HepG2 (cell line): ENCODE results near the gene ZNF189. TPM values are rescaled to one million over a fixed set of nuclear protein-coding genes. Genes with fewer than 3 reads are reported as not detected.

Experiments used
- ATAC-seq: fragments of 200-7000 bp; cut with Tn5 transposase; 3 replicates; pipeline ENCODE4 v1.9.1; 2020; ENCODE audit warnings: mild to moderate bottlenecking, moderate library complexity
- Bru-seq: library from RNA; stranded (reverse); fragments of 400-500 nt; gene quantifications from one replicate; lab custom pipeline; 2021; lab: Mats Ljungman, UMichigan
- BruChase-seq, 2 experiments: library from RNA; stranded (reverse); fragments of 400-500 nt; gene quantifications; one replicate each; lab custom pipeline; 2021; lab: Mats Ljungman, UMichigan
- BruUV-seq: library from RNA; stranded (reverse); fragments of 400-500 nt; replicated peaks from 2 replicates; lab custom pipeline; 2021; lab: Mats Ljungman, UMichigan
- CTCF ChIA-PET: fragments of 300-600 bp; formaldehyde crosslinking; extraction: SDS; loops from one replicate; lab custom pipeline; 2021; ENCODE audit warnings: low total read pairs, inconsistent platforms, low intra/inter-chr PET ratio; lab: Yijun Ruan, JAX
- POLR2A ChIA-PET: fragments of 350-600 bp; sonication (Branson Sonifier 250); formaldehyde crosslinking; loops from one replicate; lab custom pipeline; 2020; ENCODE audit warnings: antibody characterized with exemption, inconsistent platforms; lab: Yijun Ruan, JAX
- DNase-seq: peaks from one replicate; pipeline ENCODE4 v3.0.0-alpha.2; 2015; ENCODE audit warnings: low spot score
- FAIRE-seq: peaks from 3 replicates; lab custom pipeline; 2011; peaks lifted over from hg19 to GRCh38; lab: Jason Lieb, UNC
- H2AFZ ChIP-seq: one replicate; pipeline ENCODE4 v1.6.1; 2011; ENCODE audit warnings: low read length, inconsistent platforms
- H3K27ac ChIP-seq: fragments of 300-600 bp; 3 replicates; pipeline ENCODE4 v1.8.0; 2011; ENCODE audit warnings: mixed run types, mild to moderate bottlenecking, mixed read lengths, low read length, inconsistent platforms; ENCODE audit not compliant: insufficient read depth; ENCODE audit errors: extremely low read length
- H3K27me3 ChIP-seq, 2 experiments: fragments of 200-600 bp in 1 of 2; 2 replicates in 1 of 2; 3 replicates in 1 of 2; pipeline versions ENCODE4 v1.6.0 to v1.8.0; 2011; ENCODE audit warnings: low read length in 2 of 2, mild to moderate bottlenecking in 2 of 2, moderate library complexity in 2 of 2, inconsistent platforms in 1 of 2; ENCODE audit not compliant: insufficient read depth in 2 of 2, control insufficient read depth in 1 of 2
- H3K36me3 ChIP-seq, 2 experiments: fragments of 200-600 bp in 1 of 2; replicated peaks in 1 of 2; 2 replicates in 1 of 2; 3 replicates in 1 of 2; pipeline versions ENCODE4 v1.5.1 to v1.8.0; 2011; ENCODE audit warnings: low read length in 2 of 2, inconsistent platforms in 1 of 2; ENCODE audit not compliant: insufficient read depth in 2 of 2, control insufficient read depth in 1 of 2
- H3K4me1 ChIP-seq: 2 replicates; pipeline ENCODE4 v1.5.1; 2012; ENCODE audit warnings: low read length, inconsistent platforms; ENCODE audit not compliant: insufficient read depth
- H3K4me2 ChIP-seq: 2 replicates; pipeline ENCODE4 v1.6.0; 2011; ENCODE audit warnings: low read depth, low read length, inconsistent platforms
- H3K4me3 ChIP-seq, 3 experiments: fragments of 200-600 bp in 1 of 3; sonication (generic), shearing (Covaris generic) in 1 of 3; replicated peaks in 1 of 3; 2 replicates each; pipeline ENCODE4 v1.5.1; 2011 to 2016; ENCODE audit warnings: low read length in 3 of 3, inconsistent platforms in 2 of 3, low read depth in 2 of 3, mild to moderate bottlenecking in 2 of 3, control low read depth in 1 of 3, mixed read lengths in 1 of 3; ENCODE audit not compliant: insufficient read depth in 1 of 3
- H3K79me2 ChIP-seq: one replicate; pipeline ENCODE4 v1.6.1; 2011; ENCODE audit warnings: low read length, inconsistent platforms; ENCODE audit not compliant: insufficient read depth
- H3K9ac ChIP-seq: 2 replicates; pipeline ENCODE4 v1.6.0; 2011; ENCODE audit warnings: mild to moderate bottlenecking, low read depth, low read length, inconsistent platforms; ENCODE audit not compliant: insufficient read depth
- H3K9me3 ChIP-seq: 2 replicates; pipeline ENCODE4 v1.5.1; 2012; ENCODE audit warnings: mild to moderate bottlenecking, low read length
- H4K20me1 ChIP-seq: 2 replicates; pipeline ENCODE4 v1.6.0; 2011; ENCODE audit warnings: inconsistent platforms, mild to moderate bottlenecking, low read length, moderate library complexity; ENCODE audit not compliant: insufficient read depth
- CBFB ChIP-seq: sonication (generic); formaldehyde crosslinking; IDR thresholded peaks from 2 replicates; pipeline ENCODE4 v1.4.0; 2020; ENCODE audit warnings: missing genetic modification reagents
- CSRNP1 ChIP-seq: sonication (generic); formaldehyde crosslinking; IDR thresholded peaks from 2 replicates; pipeline ENCODE4 v1.8.1; 2023; ENCODE audit warnings: mild to moderate bottlenecking, missing genetic modification reagents
- HNRNPLL ChIP-seq: fragments of 200-400 bp; formaldehyde crosslinking; IDR thresholded peaks from 2 replicates; pipeline ENCODE4 v1.6.1; 2017; ENCODE audit warnings: mild to moderate bottlenecking, low read depth, low read length; ENCODE audit not compliant: poor library complexity, severe bottlenecking
- LBX2 ChIP-seq: sonication (generic); formaldehyde crosslinking; IDR thresholded peaks from 2 replicates; pipeline ENCODE4 v1.5.0; 2020; ENCODE audit warnings: missing genetic modification reagents, mild to moderate bottlenecking, borderline replicate concordance
- USF2 ChIP-seq, 2 experiments: sonication (generic) in 1 of 2; formaldehyde crosslinking in 1 of 2; IDR thresholded peaks; 2 replicates each; pipeline versions ENCODE4 v1.5.1 to v1.6.1; 2011 to 2020; ENCODE audit warnings: borderline replicate concordance in 1 of 2, low read depth in 1 of 2, low read length in 1 of 2, mild to moderate bottlenecking in 1 of 2, missing genetic modification reagents in 1 of 2, moderate library complexity in 1 of 2
- ZNF580 ChIP-seq: IDR thresholded peaks from 2 replicates; pipeline ENCODE4 v1.6.1; 2016; ENCODE audit warnings: low read depth, borderline replicate concordance
- ZNF800 ChIP-seq: sonication (generic); formaldehyde crosslinking; IDR thresholded peaks from 2 replicates; pipeline ENCODE4 v1.4.0; 2020; ENCODE audit warnings: missing genetic modification reagents
- WGBS: methylation state at CpG from one replicate; pipeline ENCODE4 v1.1.6; 2017; ENCODE audit warnings: low lambda C conversion rate; 5-methylcytosine and 5-hydroxymethylcytosine counted together
- in situ Hi-C: cut with HindIII; loops from 2 replicates; pipeline ENCODE4 v1.10.0; 2017; ENCODE audit warnings: low pct_unique_long_range_greater_than_20kb; ENCODE audit not compliant: extremely low pct_ligation_motif_present
- intact Hi-C: fragments of 100-400 bp; cut with micrococcal nuclease; formaldehyde crosslinking; loops from one replicate; pipeline ENCODE4 v1.10.0; 2022; ENCODE audit not compliant: unreplicated experiment
- long read RNA-seq, 2 experiments: library from RNA in 1 of 2; library from polyadenylated mRNA in 1 of 2; stranded (forward) in 1 of 2; unstranded in 1 of 2; transcript quantifications; one replicate each; pipeline ENCODE4 v2.0.0, GENCODE V29; 2019 to 2022
- polyA minus RNA-seq, 3 experiments: library from RNA; depleted of rRNA, polyadenylated mRNA; stranded (reverse); fragments of >200 nt; gene quantifications; 2 replicates each; pipeline ENCODE4 v1.2.3, GENCODE V29; 2011; ENCODE audit warnings: low replicate concordance in 1 of 3
- polyA plus RNA-seq, 8 experiments: library from polyadenylated mRNA; depleted of rRNA in 3 of 8; stranded (reverse) in 7 of 8; unstranded in 1 of 8; fragments of >200 nt; fragmentation: Illumina TruSeq in 4 of 8; extraction: Trizol in 4 of 8; gene quantifications; 2 replicates each; pipeline versions ENCODE4 v1.2.1 to v1.2.3, GENCODE V29; 2011 to 2016; ENCODE audit warnings: low read depth in 4 of 8, missing spikeins in 1 of 8, mixed read lengths in 1 of 8; ENCODE audit not compliant: insufficient read depth in 1 of 8
- total RNA-seq, 5 experiments: library from RNA; depleted of rRNA; stranded (reverse); fragments of >200 nt; fragmentation: Illumina TruSeq; extraction: Trizol; gene quantifications; 2 replicates each; pipeline ENCODE4 v1.2.3, GENCODE V29; 2016; ENCODE audit warnings: low read depth in 1 of 5

The ZNF189 gene
- total RNA-seq (2016; rRNA removed; fragmentation: Illumina TruSeq; extraction: Trizol) (50.0 and 65.4 TPM in 2 replicates), polyA plus RNA-seq (2011; rRNA removed) (7.9 and 8.4 TPM in 2 replicates), polyA minus RNA-seq (2011; rRNA and poly(A)+ RNA removed; ENCODE audit: low replicate concordance) (2.2 and 6.6 TPM in 2 replicates), Bru-seq, nascent RNA (percentile 98 among the genes with signal in this experiment), BruChase-seq, experiment 1, labeled RNA remaining after a 6-hour chase (percentile 83 among the genes with signal in this experiment), BruChase-seq, experiment 2, labeled RNA remaining after a 2-hour chase (percentile 95 among the genes with signal in this experiment)
- 8.6 and 10.3 TPM in 2 replicates for total RNA-seq (2016; cell fraction: cytosol; rRNA removed; fragmentation: Illumina TruSeq; extraction: Trizol; ENCODE audit: low read depth)
- 48.2 and 65.9 TPM in 2 replicates for total RNA-seq (2016; cell fraction: insoluble cytoplasmic fraction; rRNA removed; fragmentation: Illumina TruSeq; extraction: Trizol)
- total RNA-seq (2016; cell fraction: membrane; rRNA removed; fragmentation: Illumina TruSeq; extraction: Trizol): 33.1 and 39.4 TPM in 2 replicates
- 46.2 and 50.3 TPM in 2 replicates for total RNA-seq (2016; cell fraction: nucleus; rRNA removed; fragmentation: Illumina TruSeq; extraction: Trizol)
- polyA plus RNA-seq (2011; cell fraction: cytosol; rRNA removed): 2.8 and 5.5 TPM in 2 replicates
- 11.7 and 16.1 TPM in 2 replicates for polyA plus RNA-seq (2011; cell fraction: nucleus; rRNA removed)
- polyA plus RNA-seq (2012): 23.9 and 31.6 TPM in 2 replicates
- polyA plus RNA-seq (2016; cell fraction: cytosol; fragmentation: Illumina TruSeq; extraction: Trizol; ENCODE audit: low read depth): 3.4 and 3.7 TPM in 2 replicates
- 40.8 and 42.4 TPM in 2 replicates for polyA plus RNA-seq (2016; cell fraction: insoluble cytoplasmic fraction; fragmentation: Illumina TruSeq; extraction: Trizol; ENCODE audit: low read depth)
- 12.9 and 13.9 TPM in 2 replicates for polyA plus RNA-seq (2016; cell fraction: membrane; fragmentation: Illumina TruSeq; extraction: Trizol; ENCODE audit: low read depth)
- 52.8 and 60.4 TPM in 2 replicates for polyA plus RNA-seq (2016; cell fraction: nucleus; fragmentation: Illumina TruSeq; extraction: Trizol; ENCODE audit: insufficient read depth, low read depth)
- polyA minus RNA-seq (2011; cell fraction: cytosol; rRNA and poly(A)+ RNA removed): 10.9 and 12.4 TPM in 2 replicates
- polyA minus RNA-seq (2011; cell fraction: nucleus; rRNA and poly(A)+ RNA removed): 77.9 and 116 TPM in 2 replicates
- long read RNA-seq, experiment 1, partial matches to known transcripts: 0 of 5 reads
- long read RNA-seq, experiment 1, other reads (novel, unspliced or antisense): 2 of 5 reads
- long read RNA-seq, experiment 2, transcript ZNF189-203 (3 exons, 3,134 nt): major isoform, 7 of 23 reads
- long read RNA-seq, experiment 2, partial matches to known transcripts: 8 of 23 reads
- long read RNA-seq, experiment 2, other reads (novel, unspliced or antisense): 5 of 23 reads

- peak within 1 kb of the TSS; percentile 47 for H2AFZ ChIP-seq
- ChIA-PET CTCF (no interaction called here), POLR2A (interaction anchor here (0.6 to 2.6 kb wide), 33 partner anchors 9 to 370 kb away, joined by 3 to 54 read pairs (median 7); partner anchors contain the start of genes ALDOB, BAAT, PLPPR1 and RNF20)
- peaks cover 6 to 46% of the 10 kb centered on the region in 2 experiments for H3K36me3 ChIP-seq
- DNase-seq: peak; percentile 100
- H3K9me3 ChIP-seq: peaks cover 13% of the 10 kb centered on the region
- peak; percentile 99 for ATAC-seq
- intact Hi-C loops: loop anchor here (1.0 to 5.0 kb wide), 5 partner anchors 23 to 134 kb away; partner anchors contain the start of gene RNF20
- 0 out of 2 replicates have a peak, but pooled peaks cover 7% of the 10 kb centered on the region for H4K20me1 ChIP-seq
- H3K27me3 ChIP-seq: no peaks in the 10 kb centered on the region; a peak in 1 of 5 replicates
- WGBS: under 1% methylated on average over 43 of the region's 44 CpGs
- peak within 1 kb of the TSS; percentile 85 for H3K27ac ChIP-seq
- TSS peak; percentile 74 for BruUV-seq
- peak within 1 kb of the TSS; percentile 82 to 90 (median 86) for H3K4me3 ChIP-seq
- peak; percentile 82 for FAIRE-seq
- H3K4me1 ChIP-seq: peaks cover 74% of the 10 kb centered on the region
- H3K4me2 ChIP-seq: peak within 1 kb of the TSS; percentile 94
- in situ Hi-C loops: loop anchor here (5.0 to 10.0 kb wide), 3 partner anchors 59 to 283 kb away; partner anchors contain the start of gene RNF20
- peaks cover 96% of the 10 kb centered on the region for H3K79me2 ChIP-seq
- peak within 1 kb of the TSS; percentile 89 for H3K9ac ChIP-seq
- TF ChIP-seq LBX2 (CRISPR knock-in tag) (no peak), HNRNPLL (peak; percentile 76), CBFB (peak; percentile 84; the same call in 1 of the 2 replicates), CSRNP1 (CRISPR knock-in tag) (peak; percentile 92), ZNF580 (CRISPR knock-in tag) (peak; percentile 74; the same call in 1 of the 2 replicates), USF2 (IDR thresholded peaks at IDR 0.05; ENCODE audit: low read depth, low read length) (no peak), USF2 (CRISPR knock-in tag; IDR thresholded peaks at IDR 0.05; ENCODE audit: borderline replicate concordance) (peak; percentile 51; the same call in 1 of the 2 replicates), ZNF800 (no peak)
Observed at GRCh38 chr9:101398068-101398929, at the start of gene ZNF189, which contains the start of gene MRPL50. Gene ZNF189, plus strand, starts transcription at chr9:101398851. Its CDS starts 306 bp downstream, at chr9:101399157. Gene MRPL50, minus strand, starts transcription at chr9:101398618. Its CDS starts 26 bp downstream, at chr9:101398592.
